Stimulated activated naive CD4-positive, alpha-beta T cell (primary cell): Measurements from ENCODE around the gene STX19.
A peak's percentile ranks its signal among the peaks of the same experiment; 100 is the strongest.

Experiments used
- DNase-seq, 6 experiments: peaks; one replicate each; lab custom pipeline; 2025; lab: John Stamatoyannopoulos, UW

Gene STX19

DNA sequence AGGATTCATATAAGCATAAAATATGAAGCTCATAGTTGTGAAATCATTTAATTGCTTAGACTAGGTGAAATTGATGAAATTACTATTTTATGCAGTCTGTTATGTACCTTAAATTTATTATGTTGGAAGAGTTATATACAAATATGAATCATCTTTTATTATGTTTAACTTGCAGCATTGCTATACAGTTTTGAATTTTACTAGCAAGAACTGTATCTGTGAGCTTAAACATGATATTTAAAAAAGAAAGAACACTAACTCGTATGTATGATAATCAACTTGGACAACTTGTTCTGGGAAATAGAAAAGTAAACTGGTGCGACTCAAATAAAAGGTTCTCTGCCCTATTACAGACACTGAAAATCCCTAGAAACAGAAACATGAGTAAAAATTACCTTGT lies 1.8 kb downstream of the STX19 start:
- no peak for DNase-seq

GRCh38 chr3:94024385-94024784 lies 4.0 kb downstream of the STX19 start:
- no peak for DNase-seq

DNA sequence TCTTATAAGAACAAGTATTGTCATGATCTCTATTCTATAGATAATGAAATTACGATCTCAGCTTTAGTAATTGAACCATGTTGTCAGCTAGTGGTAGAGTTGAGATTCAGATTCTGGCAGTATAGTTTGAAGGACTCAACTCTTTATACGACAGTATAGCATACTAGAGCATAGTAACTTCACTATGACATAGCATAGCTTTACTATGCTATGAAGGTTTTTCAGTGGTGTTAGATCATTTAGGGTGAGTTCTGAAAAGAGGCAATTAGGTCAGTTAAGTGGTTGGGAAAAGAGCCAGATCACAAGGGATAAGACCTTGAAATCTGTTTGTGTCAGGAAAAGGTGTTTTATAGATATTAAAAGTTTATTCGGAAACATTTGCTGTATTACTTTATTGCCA lies 8.1 kb downstream of the STX19 start:
- no peak for DNase-seq

DNA sequence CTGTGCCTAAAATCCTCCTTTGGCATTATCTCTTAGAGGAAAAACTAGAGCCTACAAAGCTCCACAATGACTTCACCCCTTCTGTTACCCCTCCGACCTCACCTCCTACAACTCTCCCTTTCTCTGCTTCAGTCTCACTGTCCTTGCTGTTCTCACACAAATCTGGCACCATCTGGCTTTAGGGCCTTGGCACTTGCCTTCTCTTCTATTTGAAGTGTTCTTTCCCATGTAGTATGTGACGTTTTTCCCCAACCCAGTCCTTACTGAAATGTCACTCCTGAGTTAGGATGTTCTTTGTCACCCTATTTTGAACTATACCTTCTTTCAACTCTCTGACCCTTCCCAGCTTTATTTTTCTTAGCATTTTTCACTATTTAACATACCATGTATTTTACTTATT lies 8.7 kb downstream of the STX19 start:
- no peak for DNase-seq

- peak in 2 of 6 experiments; percentile 17 to 20 for DNase-seq
These were observed 13.4 kb downstream of the STX19 start for GRCh38 chr3:94015025-94015424.

DNA sequence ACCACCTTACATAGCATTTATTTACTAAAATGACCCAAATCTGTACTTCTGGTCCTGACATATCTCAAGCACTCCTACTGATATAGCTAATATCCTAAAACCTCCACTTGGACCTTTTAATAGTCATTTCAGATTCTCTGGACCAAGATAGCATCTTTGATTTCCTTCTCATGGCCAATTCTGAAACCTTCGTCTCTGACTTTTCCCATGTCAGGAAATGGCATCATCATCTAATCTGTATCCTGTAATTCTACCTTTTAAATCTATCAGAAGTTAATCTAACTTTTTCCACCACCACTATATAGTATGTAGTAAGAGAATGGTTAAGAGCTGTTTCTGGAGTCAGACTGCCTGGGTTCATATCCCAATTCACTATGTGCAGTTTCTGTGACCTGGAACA lies 16.2 kb downstream of the STX19 start:
- no peak for DNase-seq

- no peak for DNase-seq
These were observed 17.1 kb downstream of the STX19 start for GRCh38 chr3:94011233-94011711.

DNA sequence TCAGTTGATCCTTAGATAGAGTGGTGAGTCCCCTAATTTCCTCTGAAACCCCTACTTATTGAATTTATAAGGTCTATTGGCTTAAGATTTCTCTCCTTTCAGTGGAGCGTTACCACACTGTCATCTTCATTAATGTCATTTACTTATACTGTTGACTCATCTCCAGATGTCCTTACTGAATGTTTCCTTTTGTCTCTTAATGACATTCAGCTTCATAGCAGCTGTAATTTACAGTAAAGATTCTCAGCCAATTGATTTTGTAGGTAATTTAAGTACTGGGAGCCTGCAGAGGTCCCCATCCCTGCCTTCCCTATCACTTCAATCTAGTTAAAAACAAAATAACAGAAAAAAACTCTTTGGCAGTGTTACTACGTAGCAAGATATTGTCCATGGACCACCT lies 18.8 kb downstream of the STX19 start:
- no peak for DNase-seq

- no peak for DNase-seq
These were observed 20.1 kb downstream of the STX19 start for GRCh38 chr3:94008253-94008652.

DNA sequence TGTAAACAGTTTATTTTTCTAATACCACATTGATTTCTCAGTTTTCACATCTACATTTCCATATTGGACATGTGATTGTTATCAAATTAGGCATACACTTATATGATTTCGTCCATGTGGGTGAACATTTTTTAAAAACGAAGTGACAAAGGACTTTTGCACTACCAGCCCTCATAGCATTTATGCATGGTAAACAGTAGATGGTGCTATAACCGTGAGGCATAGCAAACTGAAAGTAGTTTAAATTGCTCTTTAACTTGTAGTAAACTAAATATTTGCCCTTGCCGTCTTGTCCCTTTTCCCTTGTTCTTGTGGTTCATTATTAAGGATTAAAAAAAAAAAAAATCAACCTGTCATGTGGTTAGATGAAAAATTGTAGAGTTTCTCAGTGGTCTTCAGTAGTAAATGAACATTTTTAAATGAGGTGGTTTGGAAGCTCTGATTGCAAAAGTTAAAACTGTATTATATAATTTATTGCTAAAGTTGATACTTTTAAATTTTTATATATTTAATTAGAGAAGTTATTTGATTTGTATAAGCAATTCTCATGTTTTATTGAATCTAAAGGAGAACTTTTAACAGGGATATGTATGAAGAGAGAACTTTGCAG lies 24.0 kb downstream of the STX19 start:
- DNase-seq, result peak in 3 of 6 experiments; percentile 6 to 54 (median 45)

DNA sequence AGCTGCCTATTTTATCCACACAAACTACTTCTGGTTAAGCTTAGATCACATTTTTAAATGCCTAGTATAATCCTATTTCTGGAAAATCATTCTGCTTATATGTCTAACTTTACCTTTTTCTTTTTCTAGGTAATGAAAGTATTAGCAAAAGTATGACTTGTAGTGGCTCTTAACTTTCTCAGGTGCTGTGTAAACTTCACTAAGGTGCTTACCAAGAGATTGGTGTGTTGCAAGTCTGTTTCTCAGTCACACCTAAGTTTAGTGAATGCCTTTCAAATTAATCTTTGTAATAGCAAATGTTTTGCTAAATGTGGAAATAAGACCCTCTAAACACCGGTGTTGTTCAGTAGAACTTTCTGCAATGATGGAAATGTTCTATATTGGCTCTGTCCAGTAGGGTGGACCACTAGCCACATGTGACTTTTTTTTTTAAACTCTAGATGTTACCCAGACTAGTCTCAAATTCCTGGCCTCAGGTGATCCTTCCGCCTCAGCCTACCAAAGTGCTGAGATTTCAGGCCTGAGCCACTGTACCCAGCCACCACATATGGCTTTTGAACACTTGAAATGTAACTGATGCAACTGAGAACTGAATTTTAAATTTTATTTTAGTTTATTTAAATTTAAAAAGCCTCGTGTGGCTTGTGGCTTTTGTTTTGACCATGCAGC lies 26.4 kb downstream of the STX19 start:
- DNase-seq, result no peak

DNA sequence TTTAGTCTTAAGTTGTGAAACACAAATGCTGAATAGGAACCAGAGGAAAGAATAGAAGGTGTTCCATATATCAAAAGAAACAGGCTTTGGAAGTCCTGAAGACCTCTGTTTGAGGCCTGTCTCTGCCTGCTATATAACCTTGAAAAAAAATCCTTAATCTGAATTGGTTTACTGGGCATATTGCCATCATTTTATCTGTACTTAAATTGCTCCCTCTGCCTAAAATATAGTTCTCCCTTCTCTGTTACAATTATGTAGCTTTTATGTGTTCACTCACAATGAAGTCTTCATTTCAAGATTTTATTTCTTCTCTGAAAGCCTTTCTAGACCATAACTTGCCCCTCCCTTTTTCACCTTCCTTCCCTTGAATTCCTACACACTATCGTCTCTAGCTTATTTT lies 27.2 kb downstream of the STX19 start:
- DNase-seq, result no peak

DNA sequence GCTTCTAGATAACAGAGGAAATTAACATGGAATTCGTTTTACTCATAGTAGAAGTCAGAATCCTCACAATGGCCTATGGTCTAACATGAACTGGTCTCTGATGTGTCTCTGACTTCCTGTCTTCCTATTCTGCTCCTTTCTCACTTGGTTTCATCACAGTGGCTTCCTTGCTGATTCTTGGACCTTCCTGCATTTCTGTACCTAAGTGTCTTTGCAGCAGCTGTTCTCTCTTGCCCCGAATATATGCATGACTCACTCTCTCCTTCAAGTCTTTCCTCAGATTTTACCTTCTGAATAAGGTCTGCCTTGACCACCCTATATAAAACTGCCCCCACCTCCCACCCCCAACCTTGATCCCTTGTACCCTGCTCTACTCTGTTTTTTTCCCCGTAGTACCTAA lies 34.3 kb downstream of the STX19 start:
- DNase-seq, result no peak

DNA sequence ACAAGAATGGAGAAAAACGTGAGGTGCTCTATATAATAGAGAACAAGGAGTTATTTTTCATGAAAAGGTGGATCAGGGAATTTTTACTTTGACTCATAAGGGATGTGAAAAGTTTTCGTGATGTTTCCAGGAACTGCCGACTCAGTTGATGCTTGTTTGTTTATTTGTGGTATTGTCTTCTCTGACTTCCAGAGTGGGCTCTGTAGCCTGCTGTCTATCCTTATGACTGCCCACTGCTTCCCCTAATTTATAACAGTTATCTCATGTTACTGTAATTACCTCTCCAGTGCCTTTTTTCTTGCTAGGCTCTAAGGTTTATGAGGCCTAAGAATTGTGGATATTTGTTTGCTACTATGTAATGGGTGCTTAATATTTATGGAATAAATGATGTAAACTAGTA lies 36.2 kb downstream of the STX19 start:
- DNase-seq, result no peak

DNA sequence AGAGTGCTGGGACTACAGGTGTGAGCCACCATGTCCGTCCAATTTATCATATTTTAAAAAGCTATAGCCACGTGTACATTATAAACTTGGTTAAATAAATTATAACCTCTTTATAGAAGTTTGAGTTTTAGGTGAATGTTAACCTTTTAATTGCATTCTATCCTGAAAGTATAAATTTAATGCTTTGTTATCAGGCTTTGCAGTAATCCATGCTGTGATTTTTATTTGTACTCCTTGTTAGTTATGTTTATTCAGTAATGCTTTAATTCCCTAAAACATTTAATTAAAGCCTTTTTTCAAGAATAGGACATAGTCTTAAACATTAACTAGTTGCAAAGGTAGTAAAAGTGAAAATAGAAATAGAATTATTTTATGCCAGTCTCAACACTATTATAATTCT lies 36.8 kb downstream of the STX19 start:
- DNase-seq, result no peak

- no peak for DNase-seq
These were observed 39.2 kb downstream of the STX19 start for GRCh38 chr3:93989241-93989640.

DNA sequence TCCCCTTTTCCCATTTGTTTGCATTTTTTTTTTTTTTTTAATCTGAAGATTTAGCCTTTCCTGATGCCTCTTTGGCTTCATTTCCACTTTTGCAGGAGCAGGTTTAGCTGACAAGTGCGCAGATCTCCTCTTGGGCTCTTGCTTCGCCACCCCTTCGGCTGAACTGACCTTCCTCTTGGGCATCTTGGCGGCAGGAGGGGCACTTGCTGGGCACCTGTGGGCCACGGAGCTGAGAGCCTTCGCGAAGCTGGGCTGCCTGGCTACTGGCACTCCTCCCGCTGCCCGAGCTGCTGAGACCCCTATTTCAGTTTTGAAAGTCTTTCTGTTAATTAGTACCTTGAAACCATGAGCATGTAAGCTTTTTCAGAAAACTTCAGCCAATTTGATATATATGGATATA lies 39.6 kb downstream of the STX19 start:
- DNase-seq, result no peak

DNA sequence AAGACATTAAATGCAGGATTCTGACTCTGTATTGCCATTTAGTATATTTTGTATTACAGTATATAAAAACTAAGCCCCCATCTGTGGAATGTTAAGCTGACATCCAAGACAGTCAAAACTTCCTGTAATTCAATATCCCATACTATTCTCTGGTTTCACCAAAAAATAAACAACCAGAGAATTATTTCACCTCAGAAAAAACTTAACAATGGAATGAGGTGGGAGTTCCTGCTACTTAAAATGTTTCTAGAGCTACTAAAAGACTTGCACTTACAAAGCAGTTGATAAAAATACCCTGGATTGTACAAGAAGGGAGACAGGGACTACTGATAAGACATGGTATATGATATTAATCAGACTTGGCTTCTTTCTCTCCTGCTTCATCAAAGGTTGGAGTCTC lies 40.1 kb downstream of the STX19 start:
- DNase-seq, result no peak

GRCh38 chr3:93984618-93985017 lies 43.8 kb downstream of the STX19 start:
- no peak for DNase-seq

DNA sequence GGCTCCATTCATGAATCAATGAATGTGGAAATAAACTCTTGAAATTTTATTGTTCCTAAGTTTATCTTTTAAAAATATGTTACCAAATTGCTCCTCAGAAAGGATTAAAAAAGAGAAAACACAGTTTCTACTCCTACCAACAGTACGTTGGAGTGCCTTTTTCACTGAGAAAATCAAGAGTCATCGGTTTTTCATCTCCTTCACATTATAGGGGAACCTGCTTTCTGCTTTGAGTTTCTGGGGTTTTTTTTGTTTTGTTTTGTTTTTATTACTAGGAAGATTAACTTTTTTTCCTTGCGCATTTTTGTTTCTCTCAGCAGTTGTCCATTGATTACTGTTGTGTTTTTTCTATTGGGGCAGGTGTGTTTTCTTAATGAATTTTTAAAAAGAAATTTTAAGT lies 45.0 kb downstream of the STX19 start:
- DNase-seq, result no peak

GRCh38 chr3:93981649-93982048 lies 46.7 kb downstream of the STX19 start:
- no peak for DNase-seq

DNA sequence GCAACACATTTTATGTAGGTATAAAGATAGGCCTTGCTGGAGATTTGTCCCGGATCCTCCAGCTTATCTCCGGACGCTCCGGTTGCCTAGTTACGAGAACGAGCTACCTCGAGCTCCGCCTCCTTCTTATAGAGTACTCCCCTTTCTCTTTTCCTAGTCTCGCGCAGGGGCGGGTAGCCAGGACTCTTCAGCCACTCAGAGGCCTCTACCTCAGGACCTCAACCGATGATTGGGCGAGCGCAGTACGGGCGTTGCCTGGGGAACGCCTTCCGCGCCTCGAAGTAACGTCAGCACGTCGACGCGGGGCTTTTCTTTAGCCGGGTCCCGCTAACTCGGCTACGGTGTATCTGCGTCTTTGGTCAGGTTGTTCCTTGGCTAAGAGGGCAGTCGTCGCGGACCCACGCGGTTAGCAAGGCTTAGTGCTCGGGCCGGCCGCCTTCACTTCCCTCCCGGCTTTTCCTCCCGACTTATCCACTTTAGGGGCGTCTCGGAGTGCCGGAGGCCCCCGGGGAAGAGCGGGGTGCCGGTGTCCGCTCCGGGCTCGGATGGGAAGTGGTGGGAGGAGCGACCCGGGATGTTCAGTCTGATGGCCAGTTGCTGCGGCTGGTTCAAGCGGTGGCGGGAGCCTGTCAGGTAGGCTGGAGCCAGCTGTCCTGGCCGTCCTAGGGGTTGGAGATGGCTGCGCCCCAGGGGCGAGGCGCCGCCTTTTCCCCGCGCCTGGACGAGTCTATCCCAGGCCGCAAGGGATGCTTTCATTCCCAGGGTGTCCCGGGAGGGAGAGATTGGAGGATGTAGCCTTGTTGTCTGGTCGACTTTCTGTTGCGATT lies 48.3 kb downstream of the STX19 start, which contains the start of gene ARL13B:
Gene ARL13B, plus strand, starts transcription at position 306 of the 827 bp plus-strand sequence. Its CDS starts 269 bp downstream, at position 575.
- DNase-seq, result peak; percentile 84 to 94 (median 92)
